Measurements from ENCODE around the gene MYCBP. TPM values are rescaled to one million over a fixed set of nuclear protein-coding genes. Genes with fewer than 3 reads are reported as not detected.

The MYCBP gene
- total RNA-seq, 1 donor: 2.5 TPM

- H3K4me2 ChIP-seq (ENCODE audit: insufficient read depth, low read length): peak overlapping the region; percentile 58
- H3K36me3 ChIP-seq (ENCODE audit: insufficient read depth, low read length): no peaks in the 10 kb centered on the region
- no peaks in the 10 kb centered on the region for H3K9me3 ChIP-seq (ENCODE audit: low read depth, low read length)
- H2AFZ ChIP-seq (ENCODE audit: low read length): peak overlapping the region; percentile 56
- H3K27me3 ChIP-seq (ENCODE audit: insufficient read depth, low read length): peaks cover 84% of the 10 kb centered on the region
- no peaks in the 10 kb centered on the region for H3K4me1 ChIP-seq (ENCODE audit: insufficient read depth, low read length)
- DNase-seq (ENCODE audit: insufficient read length, low spot score, missing footprints): peak; percentile 93
- TF ChIP-seq, protein P1, sequence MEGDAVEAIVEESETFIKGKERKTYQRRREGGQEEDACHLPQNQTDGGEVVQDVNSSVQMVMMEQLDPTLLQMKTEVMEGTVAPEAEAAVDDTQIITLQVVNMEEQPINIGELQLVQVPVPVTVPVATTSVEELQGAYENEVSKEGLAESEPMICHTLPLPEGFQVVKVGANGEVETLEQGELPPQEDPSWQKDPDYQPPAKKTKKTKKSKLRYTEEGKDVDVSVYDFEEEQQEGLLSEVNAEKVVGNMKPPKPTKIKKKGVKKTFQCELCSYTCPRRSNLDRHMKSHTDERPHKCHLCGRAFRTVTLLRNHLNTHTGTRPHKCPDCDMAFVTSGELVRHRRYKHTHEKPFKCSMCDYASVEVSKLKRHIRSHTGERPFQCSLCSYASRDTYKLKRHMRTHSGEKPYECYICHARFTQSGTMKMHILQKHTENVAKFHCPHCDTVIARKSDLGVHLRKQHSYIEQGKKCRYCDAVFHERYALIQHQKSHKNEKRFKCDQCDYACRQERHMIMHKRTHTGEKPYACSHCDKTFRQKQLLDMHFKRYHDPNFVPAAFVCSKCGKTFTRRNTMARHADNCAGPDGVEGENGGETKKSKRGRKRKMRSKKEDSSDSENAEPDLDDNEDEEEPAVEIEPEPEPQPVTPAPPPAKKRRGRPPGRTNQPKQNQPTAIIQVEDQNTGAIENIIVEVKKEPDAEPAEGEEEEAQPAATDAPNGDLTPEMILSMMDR (IDR thresholded peaks at IDR 0.05; ENCODE audit: extremely low read depth, low read depth, low read length): peak; percentile 51
- H4K20me1 ChIP-seq (ENCODE audit: insufficient read depth, low read length): no peaks in the 10 kb centered on the region
- H3K4me3 ChIP-seq (ENCODE audit: insufficient read depth, low read length): peak overlapping the region; percentile 39
- H3K27ac ChIP-seq (ENCODE audit: low read depth, low read length): no peak overlapping the region
- H3K79me2 ChIP-seq (ENCODE audit: insufficient read depth, low read length): no peaks in the 10 kb centered on the region
Measured at GRCh38 chr1:38818175-38818976, 54.8 kb downstream of the MYCBP start.

DNA sequence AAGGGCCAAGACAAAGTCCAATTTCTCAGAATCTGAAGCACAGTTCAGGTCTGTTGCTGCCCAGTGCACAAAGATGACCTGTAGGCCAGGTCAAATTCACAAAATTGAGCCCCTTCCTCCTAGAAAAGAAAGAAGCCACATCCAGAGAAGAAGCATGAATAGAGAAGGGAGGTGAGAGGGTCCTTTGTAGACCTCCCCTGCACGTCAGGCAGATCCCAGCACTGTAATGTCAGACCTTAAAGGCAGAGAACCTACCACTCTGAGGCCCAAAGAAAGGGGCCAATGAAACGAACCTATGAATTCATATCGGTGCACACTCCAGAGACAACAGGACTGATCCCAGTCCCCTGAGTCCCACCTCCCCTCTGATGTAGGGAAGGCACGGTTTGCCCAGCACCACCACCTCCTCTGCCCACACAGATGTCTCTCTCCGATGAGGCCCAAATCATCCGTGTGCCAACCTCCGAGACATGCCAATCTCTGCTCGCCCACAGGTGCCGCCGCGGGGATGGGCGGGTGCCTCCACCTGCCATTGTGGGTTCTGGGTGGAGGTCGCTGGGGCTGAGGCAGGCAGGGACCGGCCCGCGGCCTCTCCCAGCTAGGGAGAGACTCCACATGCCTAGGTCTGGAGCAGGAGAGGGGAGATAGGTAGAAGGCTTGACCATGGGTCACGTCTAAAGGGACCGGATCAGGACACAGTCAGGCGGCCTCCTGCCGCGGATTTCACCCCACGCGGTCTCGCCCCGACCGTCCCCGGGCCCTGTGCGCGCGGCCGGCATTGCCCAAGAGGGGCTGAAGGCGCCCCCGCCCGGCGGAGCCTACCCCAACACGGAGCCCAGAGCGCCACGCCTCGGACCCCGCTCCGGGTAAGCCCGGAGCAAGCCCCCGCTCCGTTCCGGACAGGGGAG, 55.6 kb downstream of the MYCBP start:
- no peaks in the 10 kb centered on the region for H3K79me2 ChIP-seq (ENCODE audit: insufficient read depth, low read length)
- no peaks in the 10 kb centered on the region for H4K20me1 ChIP-seq (ENCODE audit: insufficient read depth, low read length)
- peak; percentile 90 for DNase-seq (ENCODE audit: insufficient read length, low spot score, missing footprints)
- TF ChIP-seq, protein P1 (IDR thresholded peaks at IDR 0.05; ENCODE audit: extremely low read depth, low read depth, low read length): no peak
- no peaks in the 10 kb centered on the region for H3K36me3 ChIP-seq (ENCODE audit: insufficient read depth, low read length)
- H3K4me1 ChIP-seq (ENCODE audit: insufficient read depth, low read length): no peaks in the 10 kb centered on the region
- peak overlapping the region; percentile 39 for H3K4me3 ChIP-seq (ENCODE audit: insufficient read depth, low read length)
- no peak overlapping the region for H3K27ac ChIP-seq (ENCODE audit: low read depth, low read length)
- no peaks in the 10 kb centered on the region for H3K9me3 ChIP-seq (ENCODE audit: low read depth, low read length)
- H2AFZ ChIP-seq (ENCODE audit: low read length): no peak overlapping the region
- peaks cover 80% of the 10 kb centered on the region for H3K27me3 ChIP-seq (ENCODE audit: insufficient read depth, low read length)
- peak overlapping the region; percentile 58 for H3K4me2 ChIP-seq (ENCODE audit: insufficient read depth, low read length)

DNA sequence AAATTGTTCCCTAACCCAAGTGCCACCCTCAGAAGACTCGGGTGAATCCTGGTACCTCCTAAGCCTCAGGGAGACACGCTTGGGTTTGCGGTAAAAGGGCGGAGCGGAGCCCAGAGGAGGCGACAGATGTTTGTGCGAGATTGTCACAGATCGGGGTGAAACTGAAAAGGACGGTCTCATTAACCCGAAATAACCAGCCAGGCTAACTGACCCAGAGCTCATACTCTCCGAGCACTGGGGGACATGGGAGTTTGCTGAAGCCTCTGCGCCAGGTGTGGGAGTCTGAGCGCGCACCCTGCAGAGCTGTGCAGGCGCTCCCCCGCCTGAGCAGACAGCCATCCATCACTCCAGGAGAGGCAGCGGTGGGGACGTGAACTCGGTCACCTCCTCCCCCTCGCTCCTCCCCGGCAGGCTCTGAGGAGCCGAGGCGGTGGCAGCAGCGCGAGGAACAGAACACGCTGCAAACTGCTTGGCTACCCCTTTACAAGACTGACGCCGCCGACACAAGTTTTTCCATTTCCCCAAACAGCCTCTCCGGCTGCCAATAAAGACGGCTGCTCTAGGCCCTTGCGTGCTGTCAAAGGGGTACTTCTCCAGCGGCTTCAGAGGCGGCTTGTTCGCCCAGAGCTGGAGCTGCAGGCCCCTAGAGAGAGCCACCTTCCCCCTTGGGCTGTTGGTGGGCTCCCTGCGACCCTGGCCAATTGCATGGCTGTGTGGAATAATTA, 57.1 kb downstream of the MYCBP start:
- no peak overlapping the region for H3K4me3 ChIP-seq (ENCODE audit: insufficient read depth, low read length)
- H3K4me1 ChIP-seq (ENCODE audit: insufficient read depth, low read length): no peaks in the 10 kb centered on the region
- no peaks in the 10 kb centered on the region for H3K9me3 ChIP-seq (ENCODE audit: low read depth, low read length)
- peaks cover 79% of the 10 kb centered on the region for H3K27me3 ChIP-seq (ENCODE audit: insufficient read depth, low read length)
- H3K79me2 ChIP-seq (ENCODE audit: insufficient read depth, low read length): no peaks in the 10 kb centered on the region
- H3K4me2 ChIP-seq (ENCODE audit: insufficient read depth, low read length): no peak overlapping the region
- TF ChIP-seq, protein P1 (IDR thresholded peaks at IDR 0.05; ENCODE audit: extremely low read depth, low read depth, low read length): no peak
- H3K27ac ChIP-seq (ENCODE audit: low read depth, low read length): no peak overlapping the region
- no peak overlapping the region for H2AFZ ChIP-seq (ENCODE audit: low read length)
- H4K20me1 ChIP-seq (ENCODE audit: insufficient read depth, low read length): no peaks in the 10 kb centered on the region
- no peak for DNase-seq (ENCODE audit: insufficient read length, low spot score, missing footprints)
- no peaks in the 10 kb centered on the region for H3K36me3 ChIP-seq (ENCODE audit: insufficient read depth, low read length)
